Gastrocnemius medialis (tissue), 4 donors: ENCODE results near the gene FRK.

ENCODE experiments used
- CTCF ChIP-seq, 5 experiments: fragments of 450-650 bp in 3 of 5; fragments of 200-600 bp in 2 of 5; sonication (generic) in 2 of 5; IDR thresholded peaks in 4 of 5; conservative IDR thresholded peaks in 1 of 5; 1 replicate in 4 of 5; 2 replicates in 1 of 5; pipeline ENCODE4 v1.5.1; 2016 to 2019; ENCODE audit warnings: antibody characterized with exemption in 5 of 5, mild to moderate bottlenecking in 3 of 5, moderate library complexity in 3 of 5
- POLR2A ChIP-seq, 2 donors: fragments of 450-650 bp; IDR thresholded peaks; one replicate each; pipeline ENCODE4 v1.6.1; 2017; ENCODE audit warnings: antibody characterized with exemption in 2 of 2, mild to moderate bottlenecking in 2 of 2, moderate library complexity in 2 of 2

- no peak for TF ChIP-seq POLR2A (IDR thresholded peaks at IDR 0.05)
- TF ChIP-seq CTCF (IDR thresholded peaks at IDR 0.05 in 4 of 5, conservative IDR thresholded peaks at IDR 0.05 in 1 of 5) = no peak
These were observed 10.0 kb downstream of the FRK start for GRCh38 chr6:116050737-116051136.
